H1 (cell line): ENCODE data around the gene HSPA5. TPM values are rescaled to one million over a fixed set of nuclear protein-coding genes. Genes with fewer than 3 reads are reported as not detected.
"Not testable (repeated sequence)": the region's sequence is repeated elsewhere in the genome, so short reads cannot be mapped to it uniquely, and the experiment has no call there.

Experiments used
- CTCF ChIA-PET: fragments of 300-600 bp; sonication (Branson Sonifier 250); formaldehyde crosslinking; loops from one replicate; lab custom pipeline; 2021; ENCODE audit not compliant: partially characterized antibody; lab: Charles Lee
- POLR2A ChIA-PET: fragments of 300-600 bp; sonication (Branson Sonifier 250); formaldehyde crosslinking; loops from one replicate; lab custom pipeline; 2021; ENCODE audit warnings: inconsistent platforms; ENCODE audit not compliant: partially characterized antibody; lab: Charles Lee
- DNase-seq, 2 experiments: peaks; one replicate each; pipeline versions ENCODE4 v3.0.0 to v3.0.0-alpha.2; 2010 to 2022; ENCODE audit warnings: low spot score in 2 of 2, low read depth in 1 of 2, mixed read lengths in 1 of 2
- FAIRE-seq: peaks from 2 replicates; lab custom pipeline; 2011; peaks lifted over from hg19 to GRCh38; lab: Jason Lieb, UNC
- H2AFZ ChIP-seq: 2 replicates; pipeline ENCODE4 v1.8.1; 2012; ENCODE audit warnings: low read length, inconsistent platforms
- H2AK5ac ChIP-seq: 2 replicates; pipeline ENCODE4 v1.6.1; 2013; ENCODE audit warnings: low read depth, low read length
- H2BK120ac ChIP-seq: replicated peaks from 2 replicates; pipeline ENCODE3; 2013; ENCODE audit warnings: low read depth, low read length, inconsistent platforms
- H2BK12ac ChIP-seq: 2 replicates; pipeline ENCODE4 v1.6.1; 2013; ENCODE audit warnings: low read depth, low read length
- H2BK15ac ChIP-seq: 2 replicates; pipeline ENCODE4 v1.6.1; 2013; ENCODE audit warnings: low read length
- H2BK20ac ChIP-seq: 2 replicates; pipeline ENCODE4 v1.6.1; 2013; ENCODE audit warnings: low read length
- H2BK5ac ChIP-seq: 2 replicates; pipeline ENCODE4 v1.6.1; 2013; ENCODE audit warnings: low read depth, low read length
- H3K14ac ChIP-seq: 2 replicates; pipeline ENCODE4 v1.6.1; 2013; ENCODE audit warnings: inconsistent platforms; ENCODE audit not compliant: insufficient read length
- H3K18ac ChIP-seq: 2 replicates; pipeline ENCODE4 v1.6.1; 2013; ENCODE audit warnings: low read length; ENCODE audit errors: extremely low read depth
- H3K23ac ChIP-seq: 2 replicates; pipeline ENCODE4 v1.6.1; 2013; ENCODE audit warnings: inconsistent platforms; ENCODE audit not compliant: insufficient read length
- H3K23me2 ChIP-seq: 2 replicates; pipeline ENCODE4 v1.6.1; 2013; ENCODE audit warnings: low read depth, low read length
- H3K27ac ChIP-seq: 2 replicates; pipeline ENCODE4 v1.6.1; 2011; ENCODE audit warnings: low read depth, low read length, inconsistent platforms
- H3K27me3 ChIP-seq, 4 experiments: replicated peaks in 1 of 4; 1 replicate in 1 of 4; 2 replicates in 3 of 4; pipeline versions ENCODE4 v1.6.1 to v1.8.1; 2011 to 2013; ENCODE audit warnings: low read length in 3 of 4, mild to moderate bottlenecking in 3 of 4, inconsistent platforms in 2 of 4, mixed read lengths in 2 of 4, moderate library complexity in 1 of 4; ENCODE audit not compliant: control insufficient read depth in 3 of 4, insufficient read depth in 3 of 4; ENCODE audit errors: extremely low read depth in 1 of 4
- H3K36me3 ChIP-seq, 4 experiments: 2 replicates each; pipeline versions ENCODE4 v1.6.1 to v1.8.1; 2011 to 2013; ENCODE audit warnings: mild to moderate bottlenecking in 4 of 4, low read length in 3 of 4, moderate library complexity in 2 of 4, control low read depth in 1 of 4, inconsistent platforms in 1 of 4; ENCODE audit not compliant: insufficient read depth in 4 of 4, control insufficient read depth in 2 of 4
- H3K4ac ChIP-seq: replicated peaks from 2 replicates; pipeline ENCODE3; 2013; ENCODE audit warnings: low read length, low read depth, mixed read lengths, inconsistent platforms; ENCODE audit not compliant: insufficient read length
- H3K4me1 ChIP-seq, 4 experiments: replicated peaks in 1 of 4; 1 replicate in 1 of 4; 2 replicates in 3 of 4; pipeline versions ENCODE4 v1.6.1 to v1.8.1; 2011 to 2013; ENCODE audit warnings: low read length in 3 of 4, inconsistent platforms in 2 of 4, mixed read lengths in 1 of 4; ENCODE audit not compliant: insufficient read depth in 4 of 4, control insufficient read depth in 3 of 4
- H3K4me2 ChIP-seq, 2 experiments: 2 replicates each; pipeline versions ENCODE4 v1.6.1 to v1.8.1; 2011 to 2013; ENCODE audit warnings: low read depth in 2 of 2, low read length in 2 of 2, control low read depth in 1 of 2, inconsistent platforms in 1 of 2, mild to moderate bottlenecking in 1 of 2; ENCODE audit not compliant: insufficient read depth in 1 of 2
- H3K4me3 ChIP-seq, 4 experiments: fragments of 200-600, 300-600 bp in 1 of 4; sonication (generic), shearing (Covaris generic), sonication (Bioruptor Twin) in 1 of 4; 2 replicates each; pipeline versions ENCODE4 v1.5.1 to v1.8.1; 2011 to 2016; ENCODE audit warnings: low read length in 4 of 4, low read depth in 3 of 4, control low read depth in 2 of 4, inconsistent platforms in 2 of 4, mild to moderate bottlenecking in 2 of 4, mixed read lengths in 1 of 4, moderate library complexity in 1 of 4; ENCODE audit not compliant: insufficient read depth in 2 of 4; ENCODE audit errors: extremely low read depth in 1 of 4
- H3K56ac ChIP-seq: replicated peaks from 2 replicates; pipeline ENCODE3; 2013; ENCODE audit warnings: low read depth, mild to moderate bottlenecking, mixed read lengths, low read length, inconsistent platforms; ENCODE audit not compliant: insufficient read length
- H3K79me1 ChIP-seq: 2 replicates; pipeline ENCODE4 v1.6.1; 2013; ENCODE audit warnings: low read depth, low read length, control low read depth
- H3K79me2 ChIP-seq, 2 experiments: 2 replicates each; pipeline versions ENCODE4 v1.6.1 to v1.8.1; 2012 to 2013; ENCODE audit warnings: low read length in 2 of 2, mild to moderate bottlenecking in 2 of 2, inconsistent platforms in 1 of 2; ENCODE audit not compliant: insufficient read depth in 2 of 2, control insufficient read depth in 1 of 2
- H3K9ac ChIP-seq, 4 experiments: replicated peaks in 1 of 4; 1 replicate in 1 of 4; 2 replicates in 3 of 4; pipeline versions ENCODE4 v1.6.1 to v1.8.1; 2011 to 2013; ENCODE audit warnings: low read depth in 3 of 4, low read length in 3 of 4, control low read depth in 2 of 4, mild to moderate bottlenecking in 2 of 4, moderate library complexity in 2 of 4, inconsistent platforms in 1 of 4; ENCODE audit errors: extremely low read depth in 1 of 4
- H3K9me3 ChIP-seq, 2 experiments: 2 replicates each; pipeline versions ENCODE4 v1.6.1 to v1.8.1; 2012 to 2013; ENCODE audit warnings: mild to moderate bottlenecking in 2 of 2, moderate library complexity in 2 of 2, control low read depth in 1 of 2, inconsistent platforms in 1 of 2, low read depth in 1 of 2, low read length in 1 of 2, mixed read lengths in 1 of 2; ENCODE audit not compliant: insufficient read depth in 2 of 2
- H4K20me1 ChIP-seq, 2 experiments: replicated peaks in 1 of 2; 2 replicates each; pipeline versions ENCODE3 to v1.8.1; 2011 to 2013; ENCODE audit warnings: inconsistent platforms in 2 of 2, low read length in 2 of 2, mild to moderate bottlenecking in 1 of 2; ENCODE audit not compliant: insufficient read depth in 2 of 2, control insufficient read depth in 1 of 2
- H4K5ac ChIP-seq: 2 replicates; pipeline ENCODE4 v1.6.1; 2013; ENCODE audit warnings: low read length, low read depth, mixed read lengths, inconsistent platforms; ENCODE audit not compliant: insufficient read length
- H4K8ac ChIP-seq: 2 replicates; pipeline ENCODE4 v1.8.0; 2013; ENCODE audit warnings: mild to moderate bottlenecking, moderate library complexity, low read length, inconsistent platforms; ENCODE audit not compliant: insufficient read depth; ENCODE audit errors: extremely low read depth
- H4K91ac ChIP-seq: replicated peaks from 2 replicates; pipeline ENCODE3; 2013; ENCODE audit warnings: low read length, mixed read lengths, inconsistent platforms; ENCODE audit not compliant: insufficient read length
- BCL11A ChIP-seq, 2 experiments: IDR thresholded peaks; one replicate each; pipeline ENCODE4 v1.6.1; 2011; ENCODE audit warnings: low read depth in 2 of 2, low read length in 2 of 2, mild to moderate bottlenecking in 2 of 2
- KDM5A ChIP-seq: fragments of 200-600 bp; IDR thresholded peaks from 2 replicates; pipeline ENCODE4 v1.7.1; 2012; ENCODE audit warnings: mild to moderate bottlenecking, low read length, inconsistent platforms, mixed read lengths
- MAFK ChIP-seq: IDR thresholded peaks from 2 replicates; pipeline ENCODE4 v1.6.1; 2012; ENCODE audit warnings: low read depth, mild to moderate bottlenecking, improper control_type of control experiment, low read length
- NANOG ChIP-seq: IDR thresholded peaks from 2 replicates; pipeline ENCODE4 v1.6.1; 2011; ENCODE audit warnings: low read length, low read depth, mild to moderate bottlenecking, inconsistent platforms; ENCODE audit not compliant: insufficient read depth, poor library complexity, severe bottlenecking
- PHF8 ChIP-seq: fragments of 200-600 bp; sonication (generic); conservative IDR thresholded peaks from 2 replicates; pipeline ENCODE4 v1.7.1; 2012; ENCODE audit warnings: low read depth, mild to moderate bottlenecking, inconsistent platforms, low read length, moderate library complexity
- WGBS, 2 experiments: shearing (Covaris generic) in 1 of 2; methylation state at CpG; one replicate each; pipeline versions ENCODE4 v1.1.6 to v1.1.7; 2013 to 2015; ENCODE audit warnings: low lambda C conversion rate in 2 of 2, mixed read lengths in 2 of 2, inconsistent platforms in 1 of 2, low coverage in 1 of 2, missing lambda C conversion rate in 1 of 2; ENCODE audit not compliant: insufficient replicate concordance in 2 of 2, insufficient coverage in 1 of 2, insufficient read length in 1 of 2; ENCODE audit errors: extremely low coverage in 1 of 2, missing lambda C conversion rate in 1 of 2; 5-methylcytosine and 5-hydroxymethylcytosine counted together
- polyA plus RNA-seq, 7 experiments: library from polyadenylated mRNA; depleted of rRNA in 3 of 7; stranded (reverse) in 5 of 7; unstranded in 2 of 7; fragments of >200 nt in 5 of 7; fragments of 200-250 nt in 2 of 7; gene quantifications; 1 replicate in 5 of 7; 2 replicates in 1 of 7; 4 replicates in 1 of 7; pipeline versions ENCODE4 v1.2.1 to v1.2.3, GENCODE V29; 2011 to 2013; ENCODE audit warnings: missing spikeins in 2 of 7, mixed read lengths in 2 of 7
- total RNA-seq: library from RNA; stranded (reverse); fragmentation: NEBNext Ultra II Directional; extraction: Animal tissue kit (Norgen Biotek cat#: 25700); gene quantifications from 2 replicates; pipeline ENCODE4 v1.2.1, GENCODE V29; 2021

The HSPA5 gene
- total and polyA plus RNA-seq, 2 of the 8 experiments (the other 6 are each of a cell fraction or from before 2014, with no cell fraction given), result 91.3 to 352 TPM

DNA sequence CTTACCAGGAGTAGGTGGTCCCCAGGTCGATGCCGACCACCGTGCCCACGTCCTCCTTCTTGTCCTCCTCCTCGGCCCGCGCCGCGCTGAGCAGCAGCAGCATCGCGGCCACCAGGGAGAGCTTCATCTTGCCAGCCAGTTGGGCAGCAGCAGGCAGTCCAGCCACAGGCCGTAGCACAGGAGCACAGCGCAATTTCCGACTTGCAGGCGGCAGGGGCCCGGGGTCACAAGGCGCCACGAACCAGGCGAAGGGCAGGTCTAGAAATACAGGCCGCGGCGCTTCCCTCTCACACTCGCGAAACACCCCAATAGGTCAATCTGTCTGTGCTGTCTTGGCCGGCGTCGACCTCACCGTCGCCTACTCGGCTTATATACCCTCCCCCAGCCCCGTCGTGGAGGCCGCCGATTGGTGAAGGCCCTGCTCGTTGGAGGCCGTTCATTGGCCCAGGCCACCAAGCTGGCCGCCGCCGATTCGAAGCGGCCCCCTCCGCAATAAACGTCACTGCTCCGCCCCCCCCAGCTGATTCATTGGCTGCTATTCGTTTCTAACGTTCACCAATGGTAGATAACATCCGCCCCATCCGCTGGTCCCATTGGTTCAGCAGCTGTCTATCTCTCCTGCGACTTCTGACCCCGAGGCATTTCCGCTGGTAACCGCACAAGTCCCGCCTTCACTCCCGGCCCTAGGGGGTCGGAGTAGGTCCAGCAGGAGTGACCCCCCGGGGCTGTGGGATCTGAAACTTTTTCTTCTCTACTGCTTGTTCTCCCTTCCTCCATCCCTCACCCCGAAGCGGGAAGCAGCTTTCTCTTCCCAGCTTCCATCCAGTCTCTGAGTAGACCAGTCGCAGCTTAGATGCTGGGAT, at the start of gene HSPA5 (continued):
- 0 out of 2 replicates have a peak, but pooled peaks have one; percentile 38 for TF ChIP-seq KDM5A
- TF ChIP-seq MAFK, result no peak
- no peak for TF ChIP-seq BCL11A (IDR thresholded peaks at IDR 0.05; ENCODE audit: low read depth in 2 of 2, low read length in 2 of 2)
- TF ChIP-seq NANOG, result peak; percentile 5
- TF ChIP-seq PHF8, result peak; percentile 82

DNA sequence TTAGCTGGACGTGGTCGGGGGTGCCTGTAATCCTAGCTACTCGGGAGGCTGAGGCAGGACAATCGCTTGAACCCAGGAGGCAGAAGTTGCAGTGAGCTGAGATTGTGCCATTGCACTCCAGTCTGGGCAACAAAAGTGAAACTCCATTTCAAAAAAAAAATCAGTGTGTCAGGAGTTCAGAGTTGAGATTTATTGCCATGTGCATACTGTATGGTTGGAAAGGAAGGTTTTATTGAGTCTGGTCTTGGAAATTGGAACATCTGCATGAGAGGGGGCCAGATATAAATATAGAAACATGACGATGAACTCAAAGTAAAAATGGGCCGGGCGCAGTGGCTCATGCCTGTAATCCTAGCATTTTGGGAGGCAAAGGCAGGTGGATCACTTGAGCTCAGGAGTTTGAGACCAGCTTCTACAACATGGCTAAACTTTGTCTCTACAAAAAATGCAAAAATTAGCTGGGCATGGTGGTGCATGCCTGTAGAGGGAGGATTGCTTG, 45.8 kb upstream of the HSPA5 start:
- H2BK12ac ChIP-seq, H3K36me3 ChIP-seq, H4K5ac ChIP-seq, H3K4ac ChIP-seq, H3K18ac ChIP-seq, H3K56ac ChIP-seq, H3K14ac ChIP-seq, H3K23me2 ChIP-seq, H2BK120ac ChIP-seq, H3K9ac ChIP-seq, H3K27ac ChIP-seq, H3K79me1 ChIP-seq, H2AFZ ChIP-seq, H4K91ac ChIP-seq, H2AK5ac ChIP-seq, DNase-seq, H3K9me3 ChIP-seq, FAIRE-seq, H4K8ac ChIP-seq, H3K4me2 ChIP-seq, H3K27me3 ChIP-seq, H3K4me3 ChIP-seq, H2BK20ac ChIP-seq, H2BK5ac ChIP-seq, CTCF ChIA-PET, H3K4me1 ChIP-seq, H4K20me1 ChIP-seq, H3K23ac ChIP-seq, H2BK15ac ChIP-seq: not testable (repeated sequence)
- POLR2A ChIA-PET, result interaction anchor here (2.2 kb wide), 1 partner anchor 46 kb away, joined by 7 read pairs; the partner anchor contains the start of gene HSPA5
- WGBS, 2 experiments, result 91% methylated on average over 7 of the region's 7 CpGs; no CpG with 5 or more reads in 1 of the 2 experiments
- peaks cover 0 to 23% of the 10 kb centered on the region in 2 experiments; a peak in 2 of 4 replicates for H3K79me2 ChIP-seq
